Endothelial cell of hepatic sinusoid (primary cell): ENCODE measurements around the gene CHAT.

ENCODE experiments used
- in situ Hi-C: cut with HindIII; loops from 2 replicates; pipeline ENCODE4 v1.10.0; 2017; ENCODE audit warnings: low sequenced_read_pairs

Gene CHAT

GRCh38 chr10:49611166-49611815 is 2.5 kb upstream of the CHAT start:
- in situ Hi-C loops, result no loop called here

- in situ Hi-C loops, result no loop called here
Measured at GRCh38 chr10:49611816-49612512, 1.9 kb upstream of the CHAT start.

- in situ Hi-C loops, result no loop called here
Measured at GRCh38 chr10:49612513-49613164, 1.2 kb upstream of the CHAT start.

- in situ Hi-C loops, result no loop called here
Measured at GRCh38 chr10:49613165-49613881, 514 bp upstream of the CHAT start.

GRCh38 chr10:49614242-49615198 is 683 bp downstream of the CHAT start:
- in situ Hi-C loops, result no loop called here

GRCh38 chr10:49615213-49615612 is 1.4 kb downstream of the CHAT start:
- in situ Hi-C loops, result no loop called here

GRCh38 chr10:49615721-49616120 is 1.9 kb downstream of the CHAT start:
- in situ Hi-C loops, result no loop called here

GRCh38 chr10:49616421-49617101 is 2.7 kb downstream of the CHAT start:
- in situ Hi-C loops, result no loop called here

GRCh38 chr10:49617121-49618020 is 3.5 kb downstream of the CHAT start:
- in situ Hi-C loops, result no loop called here

- in situ Hi-C loops, result no loop called here
Measured at GRCh38 chr10:49618821-49619220, 5.0 kb downstream of the CHAT start.

- in situ Hi-C loops, result no loop called here
Measured at GRCh38 chr10:49619613-49620012, 5.8 kb downstream of the CHAT start.

- in situ Hi-C loops, result no loop called here
Measured at GRCh38 chr10:49620286-49620810, 6.5 kb downstream of the CHAT start.

- in situ Hi-C loops, result no loop called here
Measured at GRCh38 chr10:49620841-49621378, 7.1 kb downstream of the CHAT start.

GRCh38 chr10:49621561-49621960 is 7.7 kb downstream of the CHAT start:
- in situ Hi-C loops, result no loop called here

GRCh38 chr10:49622426-49623425 is 8.9 kb downstream of the CHAT start:
- in situ Hi-C loops, result no loop called here

GRCh38 chr10:49624629-49625028 is 10.8 kb downstream of the CHAT start:
- in situ Hi-C loops, result no loop called here

GRCh38 chr10:49625411-49625810 is 11.6 kb downstream of the CHAT start:
- in situ Hi-C loops, result no loop called here
